Prostate gland (tissue), 2 donors: ENCODE measurements around the gene CIC. TPM values are rescaled to one million over a fixed set of nuclear protein-coding genes. Genes with fewer than 3 reads are reported as not detected.
"Not testable (repeated sequence)": the region's sequence is repeated elsewhere in the genome, so short reads cannot be mapped to it uniquely, and the experiment has no call there.

Experiments
- DNase-seq: peaks from one replicate; pipeline ENCODE4 v3.0.0-alpha.2; 2019; ENCODE audit warnings: low spot score
- H3K27ac ChIP-seq, 2 donors: fragments of 200-600 bp; sonication (generic); 2 replicates each; pipeline ENCODE4 v1.5.1; 2017 to 2019
- H3K27me3 ChIP-seq: fragments of 200-600 bp; sonication (generic); replicated peaks from 2 replicates; pipeline ENCODE4 v1.5.1; 2019; ENCODE audit not compliant: insufficient read depth
- H3K36me3 ChIP-seq, 2 donors: fragments of 200-600 bp; sonication (generic); 1 replicate in 1 of 2; 2 replicates in 1 of 2; pipeline versions ENCODE4 v1.5.1 to v1.8.1; 2017 to 2019
- H3K4me1 ChIP-seq: fragments of 200-600 bp; sonication (generic); replicated peaks from 2 replicates; pipeline ENCODE4 v1.5.1; 2019
- H3K4me3 ChIP-seq, 2 donors: fragments of 200-600 bp; sonication (generic); 2 replicates each; pipeline ENCODE4 v1.5.1; 2017 to 2019
- H3K9me3 ChIP-seq: fragments of 200-600 bp; sonication (generic); 2 replicates; pipeline ENCODE4 v1.5.1; 2017
- CTCF ChIP-seq, 4 experiments: fragments of 200-600 bp in 2 of 4; fragments of 450-650 bp in 2 of 4; sonication (generic) in 2 of 4; IDR thresholded peaks; 1 replicate in 3 of 4; 2 replicates in 1 of 4; pipeline ENCODE4 v1.5.1; 2016 to 2019; ENCODE audit warnings: antibody characterized with exemption in 4 of 4, mild to moderate bottlenecking in 2 of 4, moderate library complexity in 2 of 4
- POLR2A ChIP-seq: fragments of 450-650 bp; IDR thresholded peaks from one replicate; pipeline ENCODE4 v1.6.1; 2016; ENCODE audit warnings: antibody characterized with exemption, mild to moderate bottlenecking
- POLR2AphosphoS5 ChIP-seq: sonication (generic); formaldehyde crosslinking; IDR thresholded peaks from one replicate; pipeline ENCODE4 v1.6.1; 2017; ENCODE audit warnings: antibody characterized with exemption
- WGBS: methylation state at CpG from one replicate; pipeline ENCODE4 v1.1.5; 2018; 5-methylcytosine and 5-hydroxymethylcytosine counted together
- intact Hi-C: fragments of 100-400 bp; cut with DNase I; formaldehyde crosslinking; loops from one replicate; pipeline ENCODE4 v1.14.2; 2022
- total RNA-seq, 2 donors: library from RNA; depleted of rRNA; stranded (reverse); fragments of >200 nt; gene quantifications; one replicate each; pipeline ENCODE4 v1.1.0, GENCODE V29; 2016

The CIC gene
- total RNA-seq, 2 donors from 2014 or later, result 64.6 to 145 TPM

DNA sequence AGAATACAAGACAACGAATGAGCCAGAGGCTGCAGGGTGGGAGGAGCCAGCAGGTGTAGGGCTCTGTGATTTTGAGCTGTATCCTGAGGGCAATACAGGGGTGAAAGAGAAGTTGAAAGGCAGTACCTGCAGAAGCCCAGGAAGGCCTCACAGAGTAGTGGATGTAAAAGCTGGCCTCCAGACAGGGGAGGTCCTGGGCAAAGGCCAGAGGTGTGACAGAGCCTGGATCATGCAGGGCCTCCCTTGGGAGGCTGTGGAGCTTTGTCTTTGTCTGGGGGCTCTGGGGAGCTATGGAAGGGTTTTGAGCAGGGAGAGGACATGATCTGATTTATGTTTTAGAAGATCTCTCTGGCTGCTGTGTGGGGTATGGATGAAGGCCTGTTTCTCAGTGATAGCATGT lies 59.1 kb downstream of the CIC start:
- no peak for TF ChIP-seq CTCF (IDR thresholded peaks at IDR 0.05)
- no peak for TF ChIP-seq POLR2A
- TF ChIP-seq POLR2AphosphoS5, result no peak
- Histone ChIP-seq H3K9me3 (no peaks in the 10 kb centered on the region), H3K4me1 (peaks cover 12% of the 10 kb centered on the region), H3K27me3 (peaks cover 4% of the 10 kb centered on the region), H3K27ac (no peak overlapping the region), H3K4me3 (no peak overlapping the region), H3K36me3 (no peaks in the 10 kb centered on the region)
- intact Hi-C loops, result loop anchor here (5.0 kb wide), 1 partner anchor 69 kb away; no protein-coding TSS in a partner anchor
- DNase-seq, result no peak
- WGBS, result 43% methylated on average over 1 of the region's 1 CpG

GRCh38 chr19:42328854-42329253 lies 59.8 kb downstream of the CIC start:
- intact Hi-C loops, result loop anchor here (5.0 kb wide), 1 partner anchor 68 kb away; no protein-coding TSS in a partner anchor
- H3K27me3 ChIP-seq, result peaks cover 2% of the 10 kb centered on the region
- peaks cover 12% of the 10 kb centered on the region for H3K4me1 ChIP-seq
- no peak overlapping the region for H3K4me3 ChIP-seq
- H3K9me3 ChIP-seq, result no peaks in the 10 kb centered on the region
- WGBS, result 73% methylated on average over 2 of the region's 2 CpGs
- DNase-seq, result no peak
- TF ChIP-seq POLR2A, result no peak
- TF ChIP-seq POLR2AphosphoS5, result no peak
- TF ChIP-seq CTCF (IDR thresholded peaks at IDR 0.05), result no peak
- no peak overlapping the region for H3K27ac ChIP-seq
- no peaks in the 10 kb centered on the region for H3K36me3 ChIP-seq

- WGBS, result 57% methylated on average over 2 of the region's 2 CpGs
- no peak for TF ChIP-seq POLR2AphosphoS5
- no peak overlapping the region for H3K27ac ChIP-seq
- H3K27me3 ChIP-seq, result no peaks in the 10 kb centered on the region
- H3K9me3 ChIP-seq, result no peaks in the 10 kb centered on the region
- H3K36me3 ChIP-seq, result no peaks in the 10 kb centered on the region
- intact Hi-C loops, result no loop called here
- no peak for DNase-seq
- peaks cover 4% of the 10 kb centered on the region for H3K4me1 ChIP-seq
- no peak overlapping the region for H3K4me3 ChIP-seq
Observed at GRCh38 chr19:42330241-42330711, 61.2 kb downstream of the CIC start.

DNA sequence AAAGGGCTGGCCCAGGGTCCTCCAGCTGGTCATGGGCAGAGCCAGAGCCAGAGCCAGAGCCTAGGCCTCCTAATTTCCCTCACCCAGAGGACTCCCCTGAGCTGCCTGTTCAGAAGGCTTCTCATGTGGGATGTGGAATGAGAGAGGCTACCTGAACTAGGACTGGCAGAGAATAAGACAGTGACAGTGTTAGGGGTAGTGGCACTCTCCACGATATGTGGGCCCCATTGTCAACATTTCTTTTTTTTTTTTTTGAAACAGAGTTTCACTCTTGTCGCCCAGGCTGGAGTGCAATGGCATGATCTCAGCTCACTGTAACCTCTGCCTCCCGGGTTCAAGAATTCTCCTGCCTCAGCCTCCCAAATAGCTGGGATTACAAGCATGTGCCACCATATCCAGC lies 62.3 kb downstream of the CIC start:
- DNase-seq, H3K9me3 ChIP-seq, H3K36me3 ChIP-seq, H3K27me3 ChIP-seq, H3K4me3 ChIP-seq, H3K4me1 ChIP-seq, intact Hi-C loops, H3K27ac ChIP-seq: not testable (repeated sequence)
- WGBS, result 67% methylated on average over 3 of the region's 3 CpGs

DNA sequence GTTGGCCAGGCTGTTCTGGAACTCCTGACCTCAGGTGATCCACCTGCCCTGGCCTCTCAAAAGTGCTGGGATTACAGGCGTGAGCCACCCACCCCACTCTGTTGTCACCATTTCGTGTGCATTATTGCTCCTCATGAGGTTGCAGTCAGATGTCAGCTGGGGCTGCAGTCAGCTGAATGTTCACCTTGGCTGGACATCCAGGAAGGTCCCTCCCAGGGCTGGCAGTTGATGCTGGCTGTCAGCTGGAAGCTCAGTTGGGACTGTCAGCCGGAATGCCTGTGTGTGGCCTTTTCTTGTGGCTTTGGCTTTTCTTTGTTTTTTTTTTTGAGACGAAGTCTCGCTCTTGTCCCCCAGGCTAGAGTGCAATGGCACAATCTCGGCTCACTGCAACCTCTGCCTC lies 63.0 kb downstream of the CIC start:
- H3K9me3 ChIP-seq, result no peaks in the 10 kb centered on the region
- intact Hi-C loops, result no loop called here
- no peaks in the 10 kb centered on the region for H3K4me1 ChIP-seq
- peaks cover 0 to 2% of the 10 kb centered on the region in 2 donors for H3K36me3 ChIP-seq
- H3K4me3 ChIP-seq, result no peak overlapping the region
- TF ChIP-seq POLR2A, result no peak
- TF ChIP-seq POLR2AphosphoS5, result no peak
- TF ChIP-seq CTCF (IDR thresholded peaks at IDR 0.05), result no peak
- no peak overlapping the region for H3K27ac ChIP-seq
- DNase-seq, result no peak
- H3K27me3 ChIP-seq, result no peaks in the 10 kb centered on the region
- 92% methylated on average over 6 of the region's 6 CpGs for WGBS

DNA sequence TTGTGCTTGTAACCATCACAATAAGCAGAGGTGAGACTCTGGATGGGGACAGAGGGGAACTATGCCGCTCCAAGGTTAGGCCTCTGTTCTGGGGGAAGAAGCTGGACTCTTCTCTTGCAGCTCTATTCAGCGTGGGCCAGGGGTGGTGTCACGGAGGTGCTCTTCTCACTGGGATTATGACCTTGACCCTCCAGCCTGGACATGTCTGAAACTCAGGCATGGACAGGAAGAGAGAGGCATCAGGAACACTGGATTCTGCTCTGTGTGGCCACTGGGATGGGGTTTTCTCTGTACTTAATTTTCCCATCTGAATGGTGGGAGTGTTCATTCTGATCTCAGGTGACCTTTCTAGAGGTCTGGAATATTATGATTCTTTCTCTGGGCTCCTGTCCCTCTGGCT lies 64.0 kb downstream of the CIC start:
- H3K27me3 ChIP-seq, result no peaks in the 10 kb centered on the region
- intact Hi-C loops, result no loop called here
- no peaks in the 10 kb centered on the region for H3K9me3 ChIP-seq
- 97% methylated on average over 3 of the region's 3 CpGs for WGBS
- H3K27ac ChIP-seq, result no peak overlapping the region
- H3K36me3 ChIP-seq, result peaks cover 0 to 3% of the 10 kb centered on the region in 2 donors
- DNase-seq, result no peak
- TF ChIP-seq POLR2AphosphoS5 (no peak), CTCF (IDR thresholded peaks at IDR 0.05) (no peak), POLR2A (no peak)
- no peak overlapping the region for H3K4me3 ChIP-seq
- H3K4me1 ChIP-seq, result no peaks in the 10 kb centered on the region
